SK-N-MC (cell line): ENCODE data around the gene ST6GALNAC3.

ENCODE experiments used
- DNase-seq: peaks from one replicate; pipeline ENCODE4 v3.0.0-alpha.2; 2011; ENCODE audit warnings: low read depth, low spot score
- H3K27ac ChIP-seq: fragments of 200-600 bp; sonication (generic); 2 replicates; pipeline ENCODE4 v1.5.1; 2016; ENCODE audit warnings: mixed run types
- H3K36me3 ChIP-seq: fragments of 200-600 bp; sonication (generic); 2 replicates; pipeline ENCODE4 v1.6.1; 2017; ENCODE audit warnings: antibody characterized with exemption, low read length, mixed read lengths; ENCODE audit not compliant: insufficient read depth
- H3K4me3 ChIP-seq: fragments of 200-600 bp; sonication (generic); 2 replicates; pipeline ENCODE4 v1.5.1; 2016
- H3K9ac ChIP-seq: fragments of 200-600 bp; sonication (generic); 2 replicates; pipeline ENCODE4 v1.8.0; 2017; ENCODE audit warnings: mixed run types, mixed read lengths; ENCODE audit not compliant: insufficient read length
- H3K9me3 ChIP-seq: fragments of 200-600 bp; sonication (generic); 2 replicates; pipeline ENCODE4 v1.6.1; 2017; ENCODE audit warnings: low read depth, mild to moderate bottlenecking, antibody characterized with exemption, low read length, moderate library complexity, mixed read lengths
- EZH2 ChIP-seq: fragments of 200-600 bp; sonication (generic); IDR thresholded peaks from one replicate; pipeline ENCODE4 v1.6.1; 2017; ENCODE audit warnings: antibody characterized with exemption
- FOXP2 ChIP-seq: optimal IDR thresholded peaks from 2 replicates; pipeline ENCODE3; 2011; ENCODE audit warnings: mild to moderate bottlenecking, moderate library complexity; ENCODE audit not compliant: insufficient read depth; ENCODE audit errors: extremely low read length, control extremely low read depth
- POLR2AphosphoS5 ChIP-seq: IDR thresholded peaks from 2 replicates; pipeline ENCODE4 v1.6.1; 2012; ENCODE audit warnings: mild to moderate bottlenecking, low read depth, low read length, borderline replicate concordance

Gene ST6GALNAC3

DNA sequence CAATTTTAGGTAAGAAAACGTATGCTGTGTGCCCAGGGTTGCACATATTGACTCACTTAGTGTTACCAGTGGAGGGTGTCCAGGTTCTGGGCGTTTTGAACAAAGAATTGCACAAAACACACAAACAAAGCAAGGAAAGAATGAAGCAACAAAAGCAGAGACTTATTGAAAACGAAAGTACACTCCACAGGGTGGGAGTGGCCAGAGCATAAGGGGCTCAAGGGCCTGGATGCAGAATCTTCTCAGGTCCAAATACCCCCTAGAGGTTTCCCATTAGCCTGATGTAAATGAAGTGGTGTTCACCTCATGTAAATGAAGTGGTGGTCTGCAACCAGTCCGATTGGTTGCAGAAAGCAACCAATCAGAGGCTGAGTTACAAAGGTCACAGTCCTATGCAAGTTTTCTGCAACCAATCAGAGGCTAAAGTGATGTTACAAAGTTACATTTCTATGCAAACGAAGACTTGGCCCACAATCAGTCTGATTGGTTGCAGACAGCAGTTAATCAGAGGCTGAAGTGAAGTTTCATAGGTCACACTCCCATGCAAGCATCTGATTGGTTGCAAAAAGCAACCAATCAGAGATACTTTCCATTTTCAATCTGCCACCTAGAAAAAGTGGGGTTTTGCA is 228.3 kb downstream of the ST6GALNAC3 start:
- H3K36me3 ChIP-seq, result no peaks in the 10 kb centered on the region
- H3K4me3 ChIP-seq, result no peak overlapping the region
- H3K9ac ChIP-seq, result no peak overlapping the region
- no peaks in the 10 kb centered on the region for H3K9me3 ChIP-seq
- H3K27ac ChIP-seq, result no peak overlapping the region
- TF ChIP-seq FOXP2, result no peak
- TF ChIP-seq EZH2, result no peak
- TF ChIP-seq POLR2AphosphoS5, result no peak
- no peak for DNase-seq

DNA sequence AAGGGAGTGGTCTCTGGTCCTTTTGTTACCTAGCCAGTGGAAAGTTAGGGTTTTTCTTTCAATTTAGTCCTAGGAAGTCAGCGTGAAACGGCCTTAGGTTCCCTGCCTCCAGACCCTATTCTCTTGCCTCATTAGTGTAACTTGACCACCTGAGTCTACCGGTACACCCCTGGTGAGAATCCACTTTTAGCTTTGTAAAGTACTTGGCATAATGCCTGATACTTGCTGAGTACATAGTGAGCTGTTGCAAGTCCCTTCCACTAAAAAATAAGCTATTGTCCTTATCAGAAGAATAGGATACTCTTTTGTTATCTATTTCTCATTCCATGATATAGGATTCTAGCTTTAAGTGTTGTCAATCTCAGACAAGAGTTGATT is 228.8 kb downstream of the ST6GALNAC3 start:
- no peak for TF ChIP-seq POLR2AphosphoS5
- no peak for TF ChIP-seq FOXP2
- TF ChIP-seq EZH2, result no peak
- Histone ChIP-seq H3K36me3 (no peaks in the 10 kb centered on the region), H3K9ac (no peak overlapping the region), H3K27ac (no peak overlapping the region), H3K9me3 (no peaks in the 10 kb centered on the region), H3K4me3 (no peak overlapping the region)
- DNase-seq, result no peak

DNA sequence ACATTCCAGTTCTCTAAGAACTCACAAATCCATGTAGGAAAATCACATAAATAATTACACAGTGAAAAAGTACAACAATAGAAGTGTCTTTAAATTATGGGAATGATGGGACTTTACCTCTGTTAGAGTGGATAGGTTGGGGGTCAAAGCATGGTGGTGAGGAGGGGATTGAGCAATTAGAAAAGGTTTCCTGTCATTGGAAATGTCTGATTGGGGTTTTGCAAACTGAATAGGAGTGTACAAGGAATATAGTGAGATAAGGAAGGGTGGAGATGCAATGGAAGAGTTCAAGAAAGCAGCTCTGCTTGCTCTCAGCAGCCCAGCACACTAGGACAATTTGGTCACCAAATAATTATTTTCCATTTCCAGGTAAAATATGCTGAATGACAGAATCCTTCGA is 238.8 kb downstream of the ST6GALNAC3 start:
- Histone ChIP-seq H3K9me3 (no peaks in the 10 kb centered on the region), H3K27ac (no peak overlapping the region), H3K36me3 (no peaks in the 10 kb centered on the region), H3K4me3 (no peak overlapping the region), H3K9ac (no peak overlapping the region)
- TF ChIP-seq FOXP2 (no peak), POLR2AphosphoS5 (no peak), EZH2 (no peak)
- no peak for DNase-seq

DNA sequence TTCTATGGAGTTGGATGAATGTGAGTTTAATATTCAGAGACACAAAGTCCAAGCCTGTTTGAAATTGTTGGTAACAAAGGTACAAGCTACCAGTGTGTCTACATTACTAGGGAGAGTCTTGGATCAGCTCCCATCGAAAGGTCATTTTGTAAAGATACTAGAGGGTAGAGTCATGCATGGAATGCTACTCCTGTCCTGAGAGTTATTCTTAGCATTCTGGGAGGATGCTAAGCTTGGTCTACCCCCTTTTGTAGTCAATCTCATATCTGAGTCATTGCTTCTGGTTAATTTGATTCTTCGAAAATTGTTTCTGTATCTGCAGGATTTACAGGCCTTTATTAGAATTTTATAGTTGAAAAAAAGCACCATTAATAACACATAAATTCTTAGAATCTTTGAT is 240.2 kb downstream of the ST6GALNAC3 start:
- TF ChIP-seq EZH2 (no peak), POLR2AphosphoS5 (no peak), FOXP2 (no peak)
- no peaks in the 10 kb centered on the region for H3K36me3 ChIP-seq
- H3K27ac ChIP-seq, result no peak overlapping the region
- no peak overlapping the region for H3K4me3 ChIP-seq
- H3K9me3 ChIP-seq, result no peaks in the 10 kb centered on the region
- no peak overlapping the region for H3K9ac ChIP-seq
- DNase-seq, result no peak

DNA sequence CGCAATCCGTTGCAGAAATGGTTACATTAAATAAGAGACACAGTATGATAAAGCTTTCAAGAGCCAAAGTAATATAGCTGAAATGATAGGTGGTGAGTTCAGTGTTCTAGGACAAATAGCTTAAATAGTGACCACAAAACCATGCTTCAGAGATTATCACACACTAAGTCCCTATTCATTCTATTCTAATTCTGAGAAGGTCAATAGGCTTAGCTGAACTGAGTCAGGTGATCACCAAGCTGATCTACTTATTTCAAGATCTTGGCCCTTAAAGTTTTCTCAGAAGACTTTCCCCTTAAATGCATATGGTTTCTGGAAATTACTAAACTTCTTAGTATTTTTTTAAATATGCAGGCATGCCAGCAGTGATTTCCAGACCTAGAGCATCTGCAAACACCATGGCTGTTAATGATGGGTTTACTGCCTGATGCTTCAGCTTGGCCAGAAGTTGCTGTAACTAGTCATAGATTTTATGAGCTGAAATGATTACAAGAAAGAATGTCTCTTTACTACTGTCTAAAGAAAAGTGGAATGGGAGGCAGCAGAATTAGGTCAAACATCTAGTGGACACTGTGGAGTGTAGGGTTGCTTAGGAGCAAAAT is 242.9 kb downstream of the ST6GALNAC3 start:
- Histone ChIP-seq H3K4me3 (no peak overlapping the region), H3K9ac (no peak overlapping the region), H3K27ac (no peak overlapping the region), H3K36me3 (no peaks in the 10 kb centered on the region), H3K9me3 (no peaks in the 10 kb centered on the region)
- TF ChIP-seq FOXP2 (no peak), POLR2AphosphoS5 (no peak), EZH2 (no peak)
- no peak for DNase-seq

DNA sequence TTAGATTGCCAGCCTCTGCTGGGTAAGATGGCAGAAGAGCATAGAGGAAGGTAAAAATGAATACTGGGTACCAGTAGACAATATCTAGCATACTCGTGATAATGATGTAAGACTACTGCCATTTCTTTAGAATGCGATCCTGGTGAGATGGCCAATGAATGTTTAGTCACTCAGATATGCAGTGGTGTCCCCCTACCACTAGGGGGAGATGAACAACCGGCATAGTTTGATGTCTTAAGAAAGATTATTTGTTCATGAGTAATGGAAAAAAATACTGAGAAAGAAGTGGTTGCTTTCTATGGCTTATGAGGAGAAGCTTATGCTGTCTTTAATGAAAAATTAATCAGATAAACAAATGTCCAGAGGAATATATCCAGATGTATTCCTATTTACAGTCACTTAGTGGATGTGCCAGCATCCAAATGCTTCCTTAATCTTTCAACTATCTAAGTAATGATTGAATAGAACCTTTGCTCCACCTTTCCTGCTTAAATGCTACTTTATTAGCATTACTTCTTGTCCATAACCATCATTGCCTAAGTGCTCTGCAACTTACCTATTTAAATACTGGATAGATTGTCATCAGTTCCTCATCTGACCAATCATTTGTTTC is 256.6 kb downstream of the ST6GALNAC3 start:
- Histone ChIP-seq H3K9ac (no peak overlapping the region), H3K4me3 (no peak overlapping the region), H3K36me3 (no peaks in the 10 kb centered on the region), H3K27ac (no peak overlapping the region), H3K9me3 (no peaks in the 10 kb centered on the region)
- TF ChIP-seq FOXP2, result no peak
- TF ChIP-seq POLR2AphosphoS5, result no peak
- no peak for TF ChIP-seq EZH2
- DNase-seq, result peak; percentile 50

DNA sequence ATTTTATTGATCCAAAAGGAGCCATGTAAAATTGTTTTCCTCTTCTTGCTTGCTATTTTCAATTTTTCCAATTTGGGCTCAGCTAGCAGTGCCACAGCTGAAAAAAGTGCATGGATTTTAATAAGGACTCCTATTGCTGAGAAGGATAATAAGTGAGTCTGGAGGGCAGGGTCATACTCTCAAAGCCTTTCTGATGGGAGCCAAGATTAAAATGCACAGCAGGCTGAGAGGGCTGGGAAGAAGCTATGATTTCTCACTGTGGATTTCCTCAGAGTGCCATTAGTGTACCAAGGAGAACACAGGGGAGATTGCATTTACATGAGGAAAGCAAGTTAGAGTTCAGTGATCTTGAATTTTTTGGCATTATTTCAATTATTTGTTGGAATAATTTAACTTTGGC is 261.3 kb downstream of the ST6GALNAC3 start:
- Histone ChIP-seq H3K9ac (no peak overlapping the region), H3K9me3 (no peaks in the 10 kb centered on the region), H3K4me3 (no peak overlapping the region), H3K27ac (peak overlapping the region; percentile 97; the same call in 1 of the 2 replicates), H3K36me3 (no peaks in the 10 kb centered on the region)
- TF ChIP-seq EZH2, result no peak
- DNase-seq, result no peak

DNA sequence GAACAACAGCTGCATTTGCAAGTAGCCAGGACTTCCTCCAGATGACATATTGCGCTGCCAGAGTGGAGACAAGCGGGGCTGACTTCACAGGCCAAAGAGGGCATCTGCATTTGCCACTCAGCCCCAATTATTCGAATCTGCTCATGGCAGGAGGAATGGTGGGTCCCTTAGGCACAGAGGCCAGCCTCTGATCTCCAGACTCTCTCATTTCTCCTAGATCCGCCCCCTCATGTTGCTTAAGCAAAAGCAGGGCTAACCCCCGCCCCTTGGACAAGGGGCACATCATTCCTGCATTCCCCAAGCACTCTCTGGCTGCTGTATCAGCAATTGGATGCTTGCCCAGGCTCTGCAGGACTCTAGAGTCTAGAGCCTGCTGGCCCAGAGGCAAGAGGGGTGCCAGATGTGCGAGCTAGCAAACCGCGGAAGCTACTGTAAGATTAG is 262.4 kb downstream of the ST6GALNAC3 start:
- Histone ChIP-seq H3K4me3 (peak overlapping the region; percentile 73), H3K36me3 (no peaks in the 10 kb centered on the region), H3K9ac (no peak overlapping the region), H3K27ac (peak overlapping the region; percentile 97), H3K9me3 (no peaks in the 10 kb centered on the region)
- DNase-seq, result peak; percentile 94
- no peak for TF ChIP-seq EZH2
- peak; percentile 79 for TF ChIP-seq POLR2AphosphoS5

DNA sequence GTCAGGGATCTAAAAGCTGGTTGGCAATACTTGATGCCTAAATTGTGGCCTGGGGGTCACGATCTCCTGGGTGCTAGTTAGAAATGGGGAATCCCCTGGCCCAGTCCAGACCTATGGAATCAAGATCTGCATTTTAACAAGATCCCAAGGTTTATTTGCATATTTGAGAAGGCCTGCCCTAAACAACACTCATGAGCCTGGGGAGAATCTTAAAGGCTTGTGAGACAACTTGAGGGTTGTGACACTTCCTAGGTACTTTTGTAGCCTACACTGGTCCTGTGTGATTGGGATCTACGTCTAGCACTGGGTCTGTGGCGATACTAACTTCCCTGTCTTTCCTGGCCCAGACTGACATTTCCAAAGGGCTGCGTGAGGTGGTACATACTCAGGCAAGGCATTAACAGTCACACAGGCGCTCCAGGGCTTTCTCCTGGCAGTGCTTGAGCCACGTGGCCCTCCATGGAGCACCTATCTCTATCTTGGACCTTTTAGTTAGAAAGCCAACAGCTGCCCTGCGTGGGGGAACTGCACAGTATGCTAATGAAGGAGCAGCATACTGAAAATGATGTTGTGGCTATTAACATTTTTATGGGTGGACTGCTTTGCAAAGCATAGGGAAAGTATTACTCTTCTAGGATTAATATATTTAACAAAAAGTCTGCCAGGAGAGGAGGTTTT is 263.1 kb downstream of the ST6GALNAC3 start:
- Histone ChIP-seq H3K9me3 (no peaks in the 10 kb centered on the region), H3K36me3 (no peaks in the 10 kb centered on the region), H3K9ac (peak overlapping the region; percentile 57), H3K27ac (peak overlapping the region; percentile 97), H3K4me3 (peak overlapping the region; percentile 73)
- TF ChIP-seq EZH2 (no peak), POLR2AphosphoS5 (no peak), FOXP2 (no peak)
- DNase-seq, result no peak
